ENCODE data around the gene ZNF212. TPM values are rescaled to one million over a fixed set of nuclear protein-coding genes. Genes with fewer than 3 reads are reported as not detected.

Gene ZNF212
- total and polyA plus RNA-seq, 9 of the 15 experiments (the other 6 are each of a cell fraction or from before 2014, with no cell fraction given), result 1.8 to 21.4 (median 7.2) TPM

- TF ChIP-seq ARID2 (IDR thresholded peaks at IDR 0.05), result no peak
- TF ChIP-seq STAG1 (CRISPR knock-in tag; IDR thresholded peaks at IDR 0.05; ENCODE audit: borderline replicate concordance), result 0 out of 2 replicates have a peak, but pooled peaks have one; percentile 10
- TF ChIP-seq ZNF77 (CRISPR knock-in tag; IDR thresholded peaks at IDR 0.05), result no peak
- no peak for TF ChIP-seq MYBL2 (IDR thresholded peaks at IDR 0.05; ENCODE audit: low read depth)
- TF ChIP-seq MYBL2 (CRISPR knock-in tag; IDR thresholded peaks at IDR 0.05; ENCODE audit: borderline replicate concordance), result no peak
- no peak for TF ChIP-seq CREB5 (CRISPR knock-in tag; IDR thresholded peaks at IDR 0.05)
- TF ChIP-seq, protein P1, sequence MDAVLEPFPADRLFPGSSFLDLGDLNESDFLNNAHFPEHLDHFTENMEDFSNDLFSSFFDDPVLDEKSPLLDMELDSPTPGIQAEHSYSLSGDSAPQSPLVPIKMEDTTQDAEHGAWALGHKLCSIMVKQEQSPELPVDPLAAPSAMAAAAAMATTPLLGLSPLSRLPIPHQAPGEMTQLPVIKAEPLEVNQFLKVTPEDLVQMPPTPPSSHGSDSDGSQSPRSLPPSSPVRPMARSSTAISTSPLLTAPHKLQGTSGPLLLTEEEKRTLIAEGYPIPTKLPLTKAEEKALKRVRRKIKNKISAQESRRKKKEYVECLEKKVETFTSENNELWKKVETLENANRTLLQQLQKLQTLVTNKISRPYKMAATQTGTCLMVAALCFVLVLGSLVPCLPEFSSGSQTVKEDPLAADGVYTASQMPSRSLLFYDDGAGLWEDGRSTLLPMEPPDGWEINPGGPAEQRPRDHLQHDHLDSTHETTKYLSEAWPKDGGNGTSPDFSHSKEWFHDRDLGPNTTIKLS (IDR thresholded peaks at IDR 0.05; ENCODE audit: borderline replicate concordance, low read depth), result peak; percentile 80
- no peak for TF ChIP-seq SREBF2 (CRISPR knock-in tag; IDR thresholded peaks at IDR 0.05)
- peak; percentile 58 for TF ChIP-seq NFIC (IDR thresholded peaks at IDR 0.05)
- peak; percentile 93; the same call in 1 of the 2 replicates for TF ChIP-seq FOXK1 (CRISPR knock-in tag; IDR thresholded peaks at IDR 0.05; ENCODE audit: borderline replicate concordance)
- TF ChIP-seq TSC22D4 (tag; IDR thresholded peaks at IDR 0.05), result no peak
- TF ChIP-seq KLF16 (IDR thresholded peaks at IDR 0.05), result peak; percentile 87
- TF ChIP-seq E2F8 (IDR thresholded peaks at IDR 0.05; ENCODE audit: low read depth, partially characterized antibody), result no peak
- no peak; the same call in 1 of the 2 replicates for TF ChIP-seq NR2C2 (CRISPR knock-in tag; IDR thresholded peaks at IDR 0.05)
- peak; percentile 93 for TF ChIP-seq NR2C2 (tag; IDR thresholded peaks at IDR 0.05)
- TF ChIP-seq, protein P2, sequence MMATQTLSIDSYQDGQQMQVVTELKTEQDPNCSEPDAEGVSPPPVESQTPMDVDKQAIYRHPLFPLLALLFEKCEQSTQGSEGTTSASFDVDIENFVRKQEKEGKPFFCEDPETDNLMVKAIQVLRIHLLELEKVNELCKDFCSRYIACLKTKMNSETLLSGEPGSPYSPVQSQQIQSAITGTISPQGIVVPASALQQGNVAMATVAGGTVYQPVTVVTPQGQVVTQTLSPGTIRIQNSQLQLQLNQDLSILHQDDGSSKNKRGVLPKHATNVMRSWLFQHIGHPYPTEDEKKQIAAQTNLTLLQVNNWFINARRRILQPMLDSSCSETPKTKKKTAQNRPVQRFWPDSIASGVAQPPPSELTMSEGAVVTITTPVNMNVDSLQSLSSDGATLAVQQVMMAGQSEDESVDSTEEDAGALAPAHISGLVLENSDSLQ (IDR thresholded peaks at IDR 0.05), result peak; percentile 86
- TF ChIP-seq SMARCA5 (IDR thresholded peaks at IDR 0.05), result peak; percentile 36; the same call in 1 of the 2 replicates
- TF ChIP-seq MCM3 (IDR thresholded peaks at IDR 0.05), result no peak
- TF ChIP-seq COPS2 (conservative IDR thresholded peaks at IDR 0.05), result no peak
- no peak for TF ChIP-seq RBM34 (IDR thresholded peaks at IDR 0.05; ENCODE audit: borderline replicate concordance, insufficient read depth, low read length)
- no peak for TF ChIP-seq PCBP2 (IDR thresholded peaks at IDR 0.05; ENCODE audit: low read depth, low read length, poor library complexity, severe bottlenecking)
- no peak for TF ChIP-seq SAFB2 (IDR thresholded peaks at IDR 0.05; ENCODE audit: borderline replicate concordance, low read depth, low read length, severe bottlenecking)
- no peak for TF ChIP-seq ADNP (tag; IDR thresholded peaks at IDR 0.05)
These were observed at the start of gene ZNF212 (continued) for GRCh38 chr7:149239345-149240143.

All from K562 (cell line).